ENCODE results near the gene ELP5. TPM values are rescaled to one million over a fixed set of nuclear protein-coding genes. Genes with fewer than 3 reads are reported as not detected.

ELP5 gene
- total and polyA plus RNA-seq, 9 donors: 36.7 to 64.6 (median 40.8) TPM

GRCh38 chr17:7283471-7284216 is 31.6 kb downstream of the ELP5 start:
- 80% methylated on average over 8 of the region's 18 CpGs for WGBS (ENCODE audit: insufficient coverage)
- no peak overlapping the region for H3K4me3 ChIP-seq (ENCODE audit: low read length)
- H3K27me3 ChIP-seq (ENCODE audit: control insufficient read depth, insufficient read depth, low read length): peaks cover 39% of the 10 kb centered on the region
- no peak overlapping the region for H3K27ac ChIP-seq (ENCODE audit: low read length)
- H3K4me1 ChIP-seq (ENCODE audit: control insufficient read depth, insufficient read depth, low read length): peaks cover 30% of the 10 kb centered on the region
- no peak for DNase-seq
- peaks cover 28% of the 10 kb centered on the region for H3K36me3 ChIP-seq (ENCODE audit: control insufficient read depth, insufficient read depth, low read length)
- H3K9me3 ChIP-seq (replicated peaks; ENCODE audit: control insufficient read depth, low read depth, low read length): no peaks in the 10 kb centered on the region

GRCh38 chr17:7284911-7285310 is 32.9 kb downstream of the ELP5 start:
- WGBS (ENCODE audit: insufficient coverage): 92% methylated on average over 14 of the region's 16 CpGs
- Histone ChIP-seq H3K9me3 (replicated peaks; ENCODE audit: control insufficient read depth, low read depth, low read length) (no peaks in the 10 kb centered on the region), H3K27me3 (ENCODE audit: control insufficient read depth, insufficient read depth, low read length) (peaks cover 45% of the 10 kb centered on the region), H3K4me3 (ENCODE audit: low read length) (no peak overlapping the region), H3K36me3 (ENCODE audit: control insufficient read depth, insufficient read depth, low read length) (peaks cover 28% of the 10 kb centered on the region), H3K27ac (ENCODE audit: low read length) (no peak overlapping the region), H3K4me1 (ENCODE audit: control insufficient read depth, insufficient read depth, low read length) (peaks cover 30% of the 10 kb centered on the region)
- DNase-seq: no peak

- 83% methylated on average over 9 of the region's 12 CpGs for WGBS (ENCODE audit: insufficient coverage)
- Histone ChIP-seq H3K4me1 (ENCODE audit: control insufficient read depth, insufficient read depth, low read length) (peaks cover 29% of the 10 kb centered on the region), H3K36me3 (ENCODE audit: control insufficient read depth, insufficient read depth, low read length) (peaks cover 28% of the 10 kb centered on the region), H3K9me3 (replicated peaks; ENCODE audit: control insufficient read depth, low read depth, low read length) (no peaks in the 10 kb centered on the region), H3K27ac (ENCODE audit: low read length) (no peak overlapping the region), H3K27me3 (ENCODE audit: control insufficient read depth, insufficient read depth, low read length) (peaks cover 52% of the 10 kb centered on the region), H3K4me3 (ENCODE audit: low read length) (no peak overlapping the region)
- DNase-seq: no peak
Measured at GRCh38 chr17:7285679-7286078, 33.7 kb downstream of the ELP5 start.

- Histone ChIP-seq H3K27ac (ENCODE audit: low read length) (no peak overlapping the region), H3K4me1 (ENCODE audit: control insufficient read depth, insufficient read depth, low read length) (peaks cover 28% of the 10 kb centered on the region)
- 80% methylated on average over 15 of the region's 18 CpGs for WGBS (ENCODE audit: insufficient coverage)
Measured at GRCh38 chr17:7289256-7290032, 37.4 kb downstream of the ELP5 start.

GRCh38 chr17:7290166-7290565 is 38.2 kb downstream of the ELP5 start:
- Histone ChIP-seq H3K27ac (ENCODE audit: low read length) (no peak overlapping the region), H3K36me3 (ENCODE audit: control insufficient read depth, insufficient read depth, low read length) (peaks cover 11% of the 10 kb centered on the region), H3K4me3 (ENCODE audit: low read length) (no peak overlapping the region), H3K4me1 (ENCODE audit: control insufficient read depth, insufficient read depth, low read length) (peaks cover 33% of the 10 kb centered on the region), H3K27me3 (ENCODE audit: control insufficient read depth, insufficient read depth, low read length) (peaks cover 62% of the 10 kb centered on the region), H3K9me3 (replicated peaks; ENCODE audit: control insufficient read depth, low read depth, low read length) (no peaks in the 10 kb centered on the region)
- no peak for DNase-seq
- WGBS (ENCODE audit: insufficient coverage): 95% methylated on average over 9 of the region's 19 CpGs

More at GRCh38 chr17:7289256-7290032, 37.4 kb downstream of the ELP5 start:
- Histone ChIP-seq H3K36me3 (ENCODE audit: control insufficient read depth, insufficient read depth, low read length) (peaks cover 18% of the 10 kb centered on the region), H3K27me3 (ENCODE audit: control insufficient read depth, insufficient read depth, low read length) (peaks cover 56% of the 10 kb centered on the region), H3K4me3 (ENCODE audit: low read length) (no peak overlapping the region), H3K9me3 (replicated peaks; ENCODE audit: control insufficient read depth, low read depth, low read length) (no peaks in the 10 kb centered on the region)
- no peak for DNase-seq

- no peak overlapping the region for H3K4me3 ChIP-seq (ENCODE audit: low read length)
- no peak overlapping the region for H3K27ac ChIP-seq (ENCODE audit: low read length)
- peaks cover 67% of the 10 kb centered on the region for H3K27me3 ChIP-seq (ENCODE audit: control insufficient read depth, insufficient read depth, low read length)
- DNase-seq: no peak
- H3K36me3 ChIP-seq (ENCODE audit: control insufficient read depth, insufficient read depth, low read length): peaks cover 6% of the 10 kb centered on the region
- no peaks in the 10 kb centered on the region for H3K9me3 ChIP-seq (replicated peaks; ENCODE audit: control insufficient read depth, low read depth, low read length)
- 64% methylated on average over 9 of the region's 11 CpGs for WGBS (ENCODE audit: insufficient coverage)
- peaks cover 36% of the 10 kb centered on the region for H3K4me1 ChIP-seq (ENCODE audit: control insufficient read depth, insufficient read depth, low read length)
Measured at GRCh38 chr17:7290685-7291084, 38.7 kb downstream of the ELP5 start.

- peaks cover 46% of the 10 kb centered on the region for H3K4me1 ChIP-seq (ENCODE audit: control insufficient read depth, insufficient read depth, low read length)
- H3K27me3 ChIP-seq (ENCODE audit: control insufficient read depth, insufficient read depth, low read length): peaks cover 76% of the 10 kb centered on the region
- WGBS (ENCODE audit: insufficient coverage): no CpG with 5 or more reads among the region's 2 CpGs
- no peaks in the 10 kb centered on the region for H3K36me3 ChIP-seq (ENCODE audit: control insufficient read depth, insufficient read depth, low read length)
- DNase-seq: no peak
- H3K9me3 ChIP-seq (replicated peaks; ENCODE audit: control insufficient read depth, low read depth, low read length): no peaks in the 10 kb centered on the region
- no peak overlapping the region for H3K27ac ChIP-seq (ENCODE audit: low read length)
- no peak overlapping the region for H3K4me3 ChIP-seq (ENCODE audit: low read length)
Measured at GRCh38 chr17:7292194-7292593, 40.2 kb downstream of the ELP5 start.

- Histone ChIP-seq H3K36me3 (ENCODE audit: control insufficient read depth, insufficient read depth, low read length) (no peaks in the 10 kb centered on the region), H3K9me3 (replicated peaks; ENCODE audit: control insufficient read depth, low read depth, low read length) (no peaks in the 10 kb centered on the region), H3K4me1 (ENCODE audit: control insufficient read depth, insufficient read depth, low read length) (peaks cover 44% of the 10 kb centered on the region), H3K4me3 (ENCODE audit: low read length) (no peak overlapping the region), H3K27me3 (ENCODE audit: control insufficient read depth, insufficient read depth, low read length) (peaks cover 77% of the 10 kb centered on the region), H3K27ac (ENCODE audit: low read length) (peak overlapping the region; percentile 65)
- DNase-seq: peak; percentile 36
- WGBS (ENCODE audit: insufficient coverage): no CpG with 5 or more reads among the region's 6 CpGs
Measured at GRCh38 chr17:7292729-7293128, 40.7 kb downstream of the ELP5 start.

- no peaks in the 10 kb centered on the region for H3K9me3 ChIP-seq (replicated peaks; ENCODE audit: control insufficient read depth, low read depth, low read length)
- H3K4me1 ChIP-seq (ENCODE audit: control insufficient read depth, insufficient read depth, low read length): peaks cover 44% of the 10 kb centered on the region
- no peaks in the 10 kb centered on the region for H3K36me3 ChIP-seq (ENCODE audit: control insufficient read depth, insufficient read depth, low read length)
- WGBS (ENCODE audit: insufficient coverage): 84% methylated on average over 7 of the region's 11 CpGs
- peaks cover 79% of the 10 kb centered on the region for H3K27me3 ChIP-seq (ENCODE audit: control insufficient read depth, insufficient read depth, low read length)
- peak overlapping the region; percentile 65 for H3K27ac ChIP-seq (ENCODE audit: low read length)
- no peak for DNase-seq
- no peak overlapping the region for H3K4me3 ChIP-seq (ENCODE audit: low read length)
Measured at GRCh38 chr17:7293159-7293558, 41.1 kb downstream of the ELP5 start.

GRCh38 chr17:7293816-7294613 is 42.0 kb downstream of the ELP5 start:
- no peak overlapping the region for H3K27ac ChIP-seq (ENCODE audit: low read length)
- H3K9me3 ChIP-seq (replicated peaks; ENCODE audit: control insufficient read depth, low read depth, low read length): no peaks in the 10 kb centered on the region
- no peaks in the 10 kb centered on the region for H3K36me3 ChIP-seq (ENCODE audit: control insufficient read depth, insufficient read depth, low read length)
- H3K4me1 ChIP-seq (ENCODE audit: control insufficient read depth, insufficient read depth, low read length): peaks cover 44% of the 10 kb centered on the region
- H3K4me3 ChIP-seq (ENCODE audit: low read length): no peak overlapping the region
- H3K27me3 ChIP-seq (ENCODE audit: control insufficient read depth, insufficient read depth, low read length): peaks cover 77% of the 10 kb centered on the region
- 2% methylated on average over 75 of the region's 75 CpGs for WGBS (ENCODE audit: insufficient coverage)
- DNase-seq: no peak
